ENCODE results near the gene SNRPD3.

DNA sequence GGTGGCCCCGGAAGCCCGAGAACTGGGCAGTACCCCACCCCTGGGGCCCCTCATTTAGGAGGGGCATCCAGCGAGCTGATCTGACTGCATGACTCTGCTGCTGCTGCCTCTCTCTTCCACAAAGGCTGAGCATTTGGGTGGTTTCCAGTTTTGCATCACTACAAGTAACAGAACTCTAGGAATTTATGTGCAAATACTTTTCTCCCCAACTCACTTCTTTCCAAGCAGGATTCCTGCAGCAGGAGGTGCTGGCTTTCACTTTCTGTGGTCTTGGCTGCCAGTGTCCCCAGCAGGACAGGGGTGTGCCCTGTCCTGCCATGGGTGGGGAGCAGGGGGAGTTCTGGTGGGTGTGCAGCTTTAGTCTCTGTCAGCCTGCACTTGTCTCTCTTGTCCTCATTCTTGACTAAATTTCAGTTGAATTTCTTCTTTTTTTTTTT lies 39.5 kb upstream of the SNRPD3 start:
- no peak for TF ChIP-seq EZH2 (IDR thresholded peaks at IDR 0.05)
- TF ChIP-seq, protein P1, sequence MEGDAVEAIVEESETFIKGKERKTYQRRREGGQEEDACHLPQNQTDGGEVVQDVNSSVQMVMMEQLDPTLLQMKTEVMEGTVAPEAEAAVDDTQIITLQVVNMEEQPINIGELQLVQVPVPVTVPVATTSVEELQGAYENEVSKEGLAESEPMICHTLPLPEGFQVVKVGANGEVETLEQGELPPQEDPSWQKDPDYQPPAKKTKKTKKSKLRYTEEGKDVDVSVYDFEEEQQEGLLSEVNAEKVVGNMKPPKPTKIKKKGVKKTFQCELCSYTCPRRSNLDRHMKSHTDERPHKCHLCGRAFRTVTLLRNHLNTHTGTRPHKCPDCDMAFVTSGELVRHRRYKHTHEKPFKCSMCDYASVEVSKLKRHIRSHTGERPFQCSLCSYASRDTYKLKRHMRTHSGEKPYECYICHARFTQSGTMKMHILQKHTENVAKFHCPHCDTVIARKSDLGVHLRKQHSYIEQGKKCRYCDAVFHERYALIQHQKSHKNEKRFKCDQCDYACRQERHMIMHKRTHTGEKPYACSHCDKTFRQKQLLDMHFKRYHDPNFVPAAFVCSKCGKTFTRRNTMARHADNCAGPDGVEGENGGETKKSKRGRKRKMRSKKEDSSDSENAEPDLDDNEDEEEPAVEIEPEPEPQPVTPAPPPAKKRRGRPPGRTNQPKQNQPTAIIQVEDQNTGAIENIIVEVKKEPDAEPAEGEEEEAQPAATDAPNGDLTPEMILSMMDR (IDR thresholded peaks at IDR 0.05) = no peak

All from neural progenitor cell (in vitro differentiated cells).